CD14-positive monocyte (primary cell): ENCODE measurements around the gene ADAT3. TPM values are rescaled to one million over a fixed set of nuclear protein-coding genes. Genes with fewer than 3 reads are reported as not detected.
"Not testable (repeated sequence)": the region's sequence is repeated elsewhere in the genome, so short reads cannot be mapped to it uniquely, and the experiment has no call there.

Source experiments
- DNase-seq, 3 donors: peaks; one replicate each; pipeline ENCODE4 v3.0.0-alpha.2; 2011 to 2022
- H2AFZ ChIP-seq: 2 replicates; pipeline ENCODE4 v1.6.0; 2012; ENCODE audit warnings: mild to moderate bottlenecking, low read depth, low read length, inconsistent platforms; ENCODE audit not compliant: insufficient read depth, poor library complexity, severe bottlenecking
- H3K27ac ChIP-seq, 2 donors: 1 replicate in 1 of 2; 2 replicates in 1 of 2; pipeline ENCODE4 v1.5.1; 2012 to 2013; ENCODE audit warnings: low read length in 2 of 2, control low read depth in 1 of 2, inconsistent platforms in 1 of 2, low read depth in 1 of 2, mild to moderate bottlenecking in 1 of 2
- H3K27me3 ChIP-seq, 2 donors: one replicate each; pipeline versions ENCODE4 v1.6.0 to v1.6.1; 2011 to 2013; ENCODE audit warnings: low read length in 2 of 2; ENCODE audit not compliant: control insufficient read depth in 2 of 2, insufficient read depth in 2 of 2
- H3K36me3 ChIP-seq, 2 donors: replicated peaks in 1 of 2; 1 replicate in 1 of 2; 2 replicates in 1 of 2; pipeline versions ENCODE4 v1.5.1 to v1.6.1; 2012 to 2013; ENCODE audit warnings: low read length in 2 of 2, control low read depth in 1 of 2, inconsistent platforms in 1 of 2, mild to moderate bottlenecking in 1 of 2; ENCODE audit not compliant: insufficient read depth in 2 of 2, control insufficient read depth in 1 of 2
- H3K4me1 ChIP-seq, 2 donors: 1 replicate in 1 of 2; 2 replicates in 1 of 2; pipeline versions ENCODE4 v1.5.1 to v1.6.1; 2012 to 2013; ENCODE audit warnings: low read length in 2 of 2, control low read depth in 1 of 2, inconsistent platforms in 1 of 2, mild to moderate bottlenecking in 1 of 2, moderate library complexity in 1 of 2; ENCODE audit not compliant: insufficient read depth in 2 of 2, control insufficient read depth in 1 of 2
- H3K4me2 ChIP-seq: replicated peaks from 2 replicates; pipeline ENCODE3; 2012; ENCODE audit warnings: low read length, moderate library complexity, mild to moderate bottlenecking; ENCODE audit not compliant: poor library complexity, severe bottlenecking; ENCODE audit errors: extremely low read depth
- H3K4me3 ChIP-seq, 3 experiments: fragments of 200-600 bp in 1 of 3; sonication (generic) in 1 of 3; replicated peaks in 1 of 3; 1 replicate in 2 of 3; 2 replicates in 1 of 3; pipeline ENCODE4 v1.5.1; 2011 to 2013; ENCODE audit warnings: low read length in 3 of 3, mild to moderate bottlenecking in 3 of 3, control low read depth in 2 of 3, low read depth in 2 of 3, inconsistent platforms in 1 of 3, moderate library complexity in 1 of 3
- H3K79me2 ChIP-seq: 2 replicates; pipeline ENCODE4 v1.6.0; 2012; ENCODE audit warnings: mild to moderate bottlenecking, control low read depth, inconsistent platforms, low read length, moderate library complexity; ENCODE audit not compliant: insufficient read depth
- H3K9ac ChIP-seq: 2 replicates; pipeline ENCODE4 v1.6.0; 2017; ENCODE audit warnings: low read length, mild to moderate bottlenecking; ENCODE audit not compliant: insufficient read depth, poor library complexity, severe bottlenecking
- H3K9me3 ChIP-seq, 2 donors: replicated peaks in 1 of 2; 1 replicate in 1 of 2; 2 replicates in 1 of 2; pipeline versions ENCODE4 v1.5.1 to v1.6.1; 2012 to 2013; ENCODE audit warnings: low read length in 2 of 2, control low read depth in 1 of 2; ENCODE audit not compliant: control insufficient read depth in 1 of 2, insufficient read depth in 1 of 2
- H4K20me1 ChIP-seq: 2 replicates; pipeline ENCODE4 v1.6.0; 2012; ENCODE audit warnings: mild to moderate bottlenecking, low read length, control low read depth, moderate library complexity; ENCODE audit not compliant: insufficient read depth
- H3K27ac Mint-ChIP-seq, 7 donors: one replicate each; pipeline ENCODE4 v1.8.0; 2020; ENCODE audit warnings: mild to moderate bottlenecking in 7 of 7, mixed read lengths in 7 of 7, moderate library complexity in 6 of 7, inconsistent platforms in 2 of 7
- H3K27me3 Mint-ChIP-seq, 3 donors: one replicate each; pipeline ENCODE4 v1.8.0; 2021 to 2022; ENCODE audit warnings: low read depth in 3 of 3, mild to moderate bottlenecking in 3 of 3, mixed read lengths in 3 of 3, moderate library complexity in 3 of 3, inconsistent platforms in 1 of 3
- H3K36me3 Mint-ChIP-seq, 2 donors: one replicate each; pipeline ENCODE4 v1.8.0; 2020; ENCODE audit warnings: mixed read lengths in 2 of 2, inconsistent platforms in 1 of 2, mild to moderate bottlenecking in 1 of 2
- H3K4me1 Mint-ChIP-seq: one replicate; pipeline ENCODE4 v1.8.0; 2020; ENCODE audit warnings: mild to moderate bottlenecking, mixed read lengths
- H3K4me3 Mint-ChIP-seq, 2 donors: one replicate each; pipeline ENCODE4 v1.8.0; 2020; ENCODE audit warnings: mild to moderate bottlenecking in 2 of 2, mixed read lengths in 2 of 2, moderate library complexity in 1 of 2
- H3K9me3 Mint-ChIP-seq, 7 donors: one replicate each; pipeline ENCODE4 v1.8.0; 2020 to 2022; ENCODE audit warnings: mixed read lengths in 7 of 7, mild to moderate bottlenecking in 6 of 7, moderate library complexity in 6 of 7, inconsistent platforms in 2 of 7
- WGBS: methylation state at CpG from one replicate; pipeline ENCODE4 v1.1.5; 2013; ENCODE audit warnings: missing lambda C conversion rate; ENCODE audit not compliant: insufficient coverage; 5-methylcytosine and 5-hydroxymethylcytosine counted together
- intact Hi-C, 2 donors: fragments of 100-400 bp; cut with micrococcal nuclease; formaldehyde crosslinking; loops; one replicate each; pipeline versions ENCODE4 v1.15.0 to v1.15.1; 2023
- polyA plus RNA-seq, 3 donors: library from polyadenylated mRNA; depleted of rRNA in 1 of 3; unstranded in 2 of 3; stranded (reverse) in 1 of 3; fragments of 300-500 nt in 2 of 3; fragments of >200 nt in 1 of 3; fragmentation: Illumina TruSeq in 2 of 3; gene quantifications; 1 replicate in 2 of 3; 2 replicates in 1 of 3; pipeline ENCODE4 v1.2.3, GENCODE V29; 2012 to 2021
- TF ChIP-seq, protein P1 (sequence below): fragments of 200-600 bp; IDR thresholded peaks from one replicate; pipeline ENCODE4 v1.8.0; 2022; ENCODE audit warnings: antibody characterized with exemption, mild to moderate bottlenecking

The ADAT3 gene
- polyA plus RNA-seq, 3 donors, result 2.7 to 3.2 (median 3.1) TPM

DNA sequence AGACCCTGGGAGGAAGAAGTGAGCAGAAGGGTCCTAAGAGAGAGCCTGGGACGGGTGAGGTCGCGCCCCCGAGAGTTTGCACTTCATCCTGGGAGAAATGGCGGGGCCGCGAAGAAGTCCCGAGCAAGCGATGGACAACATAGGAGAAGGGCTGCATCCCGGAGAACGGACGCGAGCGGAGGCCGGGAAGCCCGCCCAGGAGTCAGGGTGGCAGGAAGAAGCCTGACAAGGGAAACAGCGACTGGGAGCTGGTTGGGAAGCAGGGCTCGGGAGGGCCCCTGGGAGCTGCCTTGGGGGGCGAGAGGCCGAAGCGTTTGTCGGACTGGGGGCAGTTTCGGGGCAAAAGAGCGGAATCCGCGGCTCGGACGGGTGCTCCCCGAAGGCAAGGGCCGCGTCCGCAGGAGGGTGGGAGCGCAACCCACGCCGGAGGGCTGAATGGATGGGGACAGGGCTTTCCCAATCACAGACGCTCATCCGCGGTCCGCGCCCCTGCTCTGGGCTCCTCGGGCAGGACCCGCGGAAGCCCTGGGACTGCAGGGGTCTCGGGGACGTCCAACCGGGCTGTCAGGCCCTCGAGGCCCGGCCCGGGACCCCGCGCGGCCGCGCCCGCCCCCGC is 20.4 kb upstream of the ADAT3 start:
- peaks cover 16 to 22% of the 10 kb centered on the region in 2 donors for H3K36me3 Mint-ChIP-seq
- intact Hi-C loops, result loop anchor here in 1 of 2 donors (1.0 kb wide), 1 partner anchor 9 kb away; no protein-coding TSS in a partner anchor
- Histone ChIP-seq H4K20me1 (peaks cover 42% of the 10 kb centered on the region), H3K4me1 (peaks cover 30 to 34% of the 10 kb centered on the region in 2 donors), H3K27ac (peak overlapping the region; percentile 58 to 85), H3K79me2 (peaks cover 45% of the 10 kb centered on the region), H2AFZ (no peak overlapping the region), H3K9ac (peak overlapping the region; percentile 81), H3K4me3 (peak overlapping the region; percentile 79 to 89 (median 85)), H3K4me2 (peak overlapping the region; percentile 89), H3K36me3 (peaks cover 11 to 18% of the 10 kb centered on the region in 2 donors), H3K9me3 (no peaks in the 10 kb centered on the region), H3K27me3 (no peaks in the 10 kb centered on the region)
- peak overlapping the region; percentile 86 to 97 (median 91) for H3K27ac Mint-ChIP-seq
- DNase-seq, result no peak
- TF ChIP-seq, protein P1, sequence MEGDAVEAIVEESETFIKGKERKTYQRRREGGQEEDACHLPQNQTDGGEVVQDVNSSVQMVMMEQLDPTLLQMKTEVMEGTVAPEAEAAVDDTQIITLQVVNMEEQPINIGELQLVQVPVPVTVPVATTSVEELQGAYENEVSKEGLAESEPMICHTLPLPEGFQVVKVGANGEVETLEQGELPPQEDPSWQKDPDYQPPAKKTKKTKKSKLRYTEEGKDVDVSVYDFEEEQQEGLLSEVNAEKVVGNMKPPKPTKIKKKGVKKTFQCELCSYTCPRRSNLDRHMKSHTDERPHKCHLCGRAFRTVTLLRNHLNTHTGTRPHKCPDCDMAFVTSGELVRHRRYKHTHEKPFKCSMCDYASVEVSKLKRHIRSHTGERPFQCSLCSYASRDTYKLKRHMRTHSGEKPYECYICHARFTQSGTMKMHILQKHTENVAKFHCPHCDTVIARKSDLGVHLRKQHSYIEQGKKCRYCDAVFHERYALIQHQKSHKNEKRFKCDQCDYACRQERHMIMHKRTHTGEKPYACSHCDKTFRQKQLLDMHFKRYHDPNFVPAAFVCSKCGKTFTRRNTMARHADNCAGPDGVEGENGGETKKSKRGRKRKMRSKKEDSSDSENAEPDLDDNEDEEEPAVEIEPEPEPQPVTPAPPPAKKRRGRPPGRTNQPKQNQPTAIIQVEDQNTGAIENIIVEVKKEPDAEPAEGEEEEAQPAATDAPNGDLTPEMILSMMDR, result no peak
- H3K4me3 Mint-ChIP-seq, result peak overlapping the region; percentile 100
- H3K9me3 Mint-ChIP-seq, result peaks cover 0 to 1% (median 0%) of the 10 kb centered on the region in 7 donors
- WGBS, result under 1% methylated on average over 46 of the region's 56 CpGs
- peaks cover 0 to 4% (median 0%) of the 10 kb centered on the region in 3 donors for H3K27me3 Mint-ChIP-seq
- peaks cover 29% of the 10 kb centered on the region for H3K4me1 Mint-ChIP-seq

DNA sequence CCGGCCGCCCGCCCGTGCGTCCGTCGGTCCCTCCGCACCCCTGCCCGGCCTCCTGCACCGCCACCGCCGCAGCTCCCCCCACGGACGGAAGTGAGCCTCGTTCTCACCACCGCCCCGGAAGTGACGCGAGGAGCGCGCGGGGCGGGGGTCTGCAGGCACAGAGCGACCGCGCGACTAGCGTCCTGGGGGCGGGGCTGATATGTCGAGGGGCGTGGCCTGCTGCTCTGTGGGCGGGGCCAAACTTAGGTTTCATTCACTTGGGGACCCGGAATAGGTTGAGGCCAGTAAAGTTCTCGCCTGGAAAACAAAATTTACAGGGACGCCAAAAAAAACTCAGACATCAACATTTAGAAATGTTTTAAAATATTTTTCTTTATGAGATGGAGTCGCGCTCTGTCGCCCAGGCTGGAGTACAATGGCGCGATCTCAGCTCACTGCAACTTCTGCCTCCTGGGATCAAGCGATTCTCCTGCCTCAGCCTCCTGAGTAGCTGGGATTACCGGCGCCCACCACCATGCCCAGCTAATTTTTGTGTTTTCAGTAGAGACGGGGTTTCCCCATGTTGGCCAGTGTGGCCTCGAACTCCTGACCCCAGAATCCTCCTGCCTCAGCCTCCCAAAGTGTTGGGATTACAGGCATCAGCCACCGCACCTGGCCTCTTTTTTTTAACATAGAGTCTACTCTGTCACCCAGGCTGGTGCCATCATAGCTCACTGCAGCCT is 19.6 kb upstream of the ADAT3 start, which contains the start of gene ABHD17A:
TSS of gene ABHD17A (minus strand) at position 99 of the 722 bp plus-strand sequence. CDS start 3,930 bp downstream, outside the sequence.
- not testable (repeated sequence) for H2AFZ ChIP-seq
- WGBS, result 25% methylated on average over 36 of the region's 46 CpGs

DNA sequence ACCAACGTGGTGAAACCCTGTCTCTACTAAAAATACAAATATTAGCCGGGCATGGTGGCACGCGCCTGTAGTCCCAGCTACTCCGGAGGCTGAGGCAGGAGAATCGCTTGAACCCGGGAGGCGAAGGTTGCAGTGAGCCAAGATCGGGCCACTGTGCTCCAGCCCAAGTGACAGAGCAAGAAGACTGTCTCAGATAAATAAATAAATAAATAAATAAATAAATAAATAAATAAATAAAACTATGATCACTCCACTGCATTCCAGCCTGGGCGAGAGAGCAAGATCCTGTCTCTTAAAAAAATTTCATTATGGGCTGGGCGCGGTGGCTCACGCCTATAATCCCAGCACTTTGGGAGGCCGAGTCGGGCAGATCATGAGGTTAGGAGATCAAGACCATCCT is 18.8 kb upstream of the ADAT3 start:
- WGBS, result 97% methylated on average over 8 of the region's 15 CpGs

More for the DNA sequence above, 19.6 kb upstream of the ADAT3 start, which contains the start of gene ABHD17A:
- H3K4me1 Mint-ChIP-seq, result peaks cover 29% of the 10 kb centered on the region
- H3K4me3 ChIP-seq, result peak within 1 kb of the TSS; percentile 79 to 89 (median 85)
- H3K9me3 ChIP-seq, intact Hi-C loops, H3K9me3 Mint-ChIP-seq, H3K27me3 Mint-ChIP-seq, H3K27me3 ChIP-seq: not testable (repeated sequence)
- H3K27ac Mint-ChIP-seq, result peak within 1 kb of the TSS; percentile 86 to 97 (median 91)
- peaks cover 4 to 10% of the 10 kb centered on the region in 2 donors for H3K36me3 ChIP-seq
- H3K4me1 ChIP-seq, result peaks cover 30 to 34% of the 10 kb centered on the region in 2 donors
- H3K9ac ChIP-seq, result peak within 1 kb of the TSS; percentile 81
- H3K79me2 ChIP-seq, result peaks cover 40% of the 10 kb centered on the region
- H3K4me3 Mint-ChIP-seq, result peak within 1 kb of the TSS; percentile 100
- peaks cover 35% of the 10 kb centered on the region for H4K20me1 ChIP-seq
- H3K4me2 ChIP-seq, result peak within 1 kb of the TSS; percentile 89
- H3K36me3 Mint-ChIP-seq, result peaks cover 10 to 14% of the 10 kb centered on the region in 2 donors
- peak within 1 kb of the TSS; percentile 58 to 85 for H3K27ac ChIP-seq
- DNase-seq, result peak; percentile 93 to 95 (median 95)

More for the DNA sequence above, 18.8 kb upstream of the ADAT3 start:
- H3K4me1 ChIP-seq, result peaks cover 30 to 34% of the 10 kb centered on the region in 2 donors
- H3K27ac ChIP-seq, H3K27me3 ChIP-seq, H3K9me3 ChIP-seq, H3K4me2 ChIP-seq, H2AFZ ChIP-seq, intact Hi-C loops, H3K36me3 ChIP-seq, H3K4me3 Mint-ChIP-seq, H3K27me3 Mint-ChIP-seq, H3K9me3 Mint-ChIP-seq, H3K4me3 ChIP-seq, DNase-seq, H3K9ac ChIP-seq: not testable (repeated sequence)
- peaks cover 30% of the 10 kb centered on the region for H4K20me1 ChIP-seq
- Mint-ChIP-seq H3K27ac (peak overlapping the region in 3 of 7 donors; percentile 28 to 89 (median 87)), H3K36me3 (peaks cover 8 to 10% of the 10 kb centered on the region in 2 donors), H3K4me1 (peaks cover 29% of the 10 kb centered on the region)
- H3K79me2 ChIP-seq, result peaks cover 35% of the 10 kb centered on the region
